Epithelial cell of proximal tubule (primary cell): ENCODE results near the gene TEAD2. TPM values are rescaled to one million over a fixed set of nuclear protein-coding genes. Genes with fewer than 3 reads are reported as not detected.
"Not testable (repeated sequence)": the region's sequence is repeated elsewhere in the genome, so short reads cannot be mapped to it uniquely, and the experiment has no call there.

Experiments used
- DNase-seq: peaks from one replicate; pipeline ENCODE4 v3.0.0-alpha.2; 2011; ENCODE audit warnings: low read depth
- H3K4me3 ChIP-seq: 2 replicates; pipeline ENCODE4 v1.5.1; 2011; ENCODE audit warnings: low read depth, mild to moderate bottlenecking, low read length
- total RNA-seq: library from RNA; depleted of rRNA; stranded (reverse); fragments of >200 nt; gene quantifications from 2 replicates; pipeline ENCODE4 v1.2.3, GENCODE V29; 2015
- TF ChIP-seq, protein P1 (sequence below): conservative IDR thresholded peaks from 2 replicates; pipeline ENCODE4 v1.5.1; 2012; ENCODE audit warnings: low read depth, mild to moderate bottlenecking, low read length

The TEAD2 gene
- total RNA-seq, 1 donor from 2014 or later: 89.5 TPM

DNA sequence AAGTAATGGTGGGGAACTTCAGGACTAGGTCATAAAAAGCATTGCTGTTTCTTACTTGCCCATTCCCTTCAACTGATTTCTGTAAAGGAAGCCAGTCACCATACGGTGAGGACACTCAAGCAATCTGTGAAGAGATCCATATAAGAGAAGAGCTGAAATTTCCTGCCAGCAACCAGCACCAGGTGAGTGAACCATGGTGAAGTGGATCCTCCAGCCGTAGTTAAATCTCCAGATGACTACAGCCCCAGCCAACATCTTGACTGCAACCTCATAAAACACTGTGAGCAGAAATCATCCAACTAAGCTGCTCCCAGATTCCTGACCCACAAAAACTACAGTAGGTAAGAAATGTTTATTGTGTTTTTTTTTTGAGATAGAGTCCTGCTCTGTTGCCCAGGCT lies 33.5 kb downstream of the TEAD2 start:
- DNase-seq: no peak
- no peak overlapping the region for H3K4me3 ChIP-seq
- TF ChIP-seq, protein P1, sequence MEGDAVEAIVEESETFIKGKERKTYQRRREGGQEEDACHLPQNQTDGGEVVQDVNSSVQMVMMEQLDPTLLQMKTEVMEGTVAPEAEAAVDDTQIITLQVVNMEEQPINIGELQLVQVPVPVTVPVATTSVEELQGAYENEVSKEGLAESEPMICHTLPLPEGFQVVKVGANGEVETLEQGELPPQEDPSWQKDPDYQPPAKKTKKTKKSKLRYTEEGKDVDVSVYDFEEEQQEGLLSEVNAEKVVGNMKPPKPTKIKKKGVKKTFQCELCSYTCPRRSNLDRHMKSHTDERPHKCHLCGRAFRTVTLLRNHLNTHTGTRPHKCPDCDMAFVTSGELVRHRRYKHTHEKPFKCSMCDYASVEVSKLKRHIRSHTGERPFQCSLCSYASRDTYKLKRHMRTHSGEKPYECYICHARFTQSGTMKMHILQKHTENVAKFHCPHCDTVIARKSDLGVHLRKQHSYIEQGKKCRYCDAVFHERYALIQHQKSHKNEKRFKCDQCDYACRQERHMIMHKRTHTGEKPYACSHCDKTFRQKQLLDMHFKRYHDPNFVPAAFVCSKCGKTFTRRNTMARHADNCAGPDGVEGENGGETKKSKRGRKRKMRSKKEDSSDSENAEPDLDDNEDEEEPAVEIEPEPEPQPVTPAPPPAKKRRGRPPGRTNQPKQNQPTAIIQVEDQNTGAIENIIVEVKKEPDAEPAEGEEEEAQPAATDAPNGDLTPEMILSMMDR: no peak

DNA sequence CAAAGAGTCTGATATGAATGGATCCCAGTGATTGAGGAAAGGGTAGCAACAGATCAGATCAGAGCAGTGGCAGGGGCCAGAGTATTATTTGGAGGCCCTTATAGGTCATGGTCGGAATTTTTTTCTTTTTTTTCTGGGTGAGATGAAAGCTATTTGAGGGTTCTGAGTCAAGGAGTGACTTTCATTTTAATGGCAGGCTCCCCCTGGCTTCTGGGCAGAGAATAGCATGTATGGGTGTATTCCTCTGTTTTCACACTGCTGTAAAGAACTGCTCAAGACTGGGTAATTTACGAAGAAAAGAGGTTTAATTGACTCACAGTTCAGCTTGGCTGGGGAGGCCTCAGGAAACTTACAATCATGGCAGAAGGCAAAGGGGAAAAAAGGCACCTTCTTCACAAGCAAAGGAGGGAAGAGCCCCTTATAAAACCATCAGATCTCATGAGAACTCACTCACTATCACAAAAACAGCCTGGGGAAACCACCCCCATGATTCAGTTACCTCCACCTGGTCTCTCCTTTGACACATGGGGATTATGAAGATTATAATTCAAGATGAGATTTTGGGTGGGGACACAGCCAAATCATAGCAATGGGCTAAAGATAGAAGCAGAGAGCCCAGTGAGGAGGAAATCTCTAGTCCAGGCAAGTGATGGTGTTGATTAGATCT lies 34.2 kb downstream of the TEAD2 start:
- no peak for DNase-seq
- no peak overlapping the region for H3K4me3 ChIP-seq
- TF ChIP-seq, protein P1: peak; percentile 74

DNA sequence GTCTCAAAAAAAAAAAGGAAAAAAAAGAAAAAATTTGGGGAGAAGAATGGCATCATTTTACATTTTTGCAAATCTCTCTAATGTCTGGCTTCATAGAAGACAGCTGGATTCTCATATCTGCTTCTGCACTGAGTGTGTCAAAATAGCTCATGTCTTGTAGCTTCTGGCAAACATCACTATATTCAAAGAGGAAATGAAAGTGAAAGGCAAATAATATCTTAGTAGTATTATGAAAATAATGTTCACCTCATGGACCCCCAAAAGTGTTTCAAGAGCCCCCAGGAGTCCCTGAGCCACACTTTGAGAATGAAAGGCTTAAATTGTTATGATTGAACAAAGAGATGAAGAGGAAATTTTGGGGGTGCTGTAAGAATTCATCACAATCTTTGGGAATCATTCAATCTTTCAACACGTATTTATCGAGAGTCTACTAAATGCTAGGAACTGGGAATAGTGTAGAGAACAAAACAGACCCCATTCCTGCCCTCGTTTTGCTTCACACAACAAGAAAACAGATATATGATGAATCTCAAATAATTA lies 36.0 kb downstream of the TEAD2 start:
- TF ChIP-seq, protein P1: no peak
- no peak for DNase-seq
- H3K4me3 ChIP-seq: no peak overlapping the region

DNA sequence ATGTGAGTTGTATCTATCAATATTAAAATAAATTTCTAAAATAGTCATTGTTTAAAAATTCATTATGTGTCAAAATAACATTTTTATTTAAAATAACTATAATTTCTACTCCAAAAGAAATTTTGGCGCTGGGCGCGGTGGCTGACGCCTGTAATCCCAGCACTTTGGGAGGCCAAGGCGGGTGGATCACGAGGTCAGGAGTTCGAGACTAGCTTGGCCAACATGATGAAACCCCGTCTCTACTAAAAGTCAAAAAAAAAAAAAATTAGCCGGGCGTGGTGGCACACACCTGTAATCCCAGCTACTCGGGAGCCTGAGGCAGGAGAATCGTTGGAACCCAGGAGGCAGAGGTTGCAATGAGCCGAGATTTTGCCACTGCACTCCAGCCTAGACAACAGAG lies 36.5 kb downstream of the TEAD2 start:
- H3K4me3 ChIP-seq, DNase-seq: not testable (repeated sequence)

- H3K4me3 ChIP-seq: no peak within 1 kb of the TSS
- DNase-seq: no peak
- TF ChIP-seq, protein P1: no peak
Measured at GRCh38 chr19:49324801-49325576, 37.2 kb downstream of the TEAD2 start, which contains the start of gene SLC6A16. Gene SLC6A16 (minus strand): TSS chr19:49325191. CDS start chr19:49311347, 13,844 bp downstream.

DNA sequence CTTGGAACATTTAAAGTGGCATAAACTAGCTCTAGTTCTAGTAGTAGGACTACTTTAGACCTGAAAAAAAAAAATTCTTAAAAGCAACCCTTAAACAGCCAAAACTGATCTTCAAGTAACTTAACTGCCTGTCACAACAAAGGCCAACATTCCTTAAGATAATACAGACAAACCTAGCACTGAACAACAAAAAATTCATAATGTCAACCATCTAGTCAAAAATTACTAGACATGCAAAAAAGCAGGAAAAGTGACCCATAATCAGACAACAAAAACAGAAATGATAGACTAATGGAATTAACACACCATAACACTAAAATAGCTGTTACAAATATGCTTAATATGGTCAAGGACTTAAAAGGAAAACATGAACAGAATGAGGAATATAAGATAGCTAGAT lies 43.9 kb downstream of the TEAD2 start:
- H3K4me3 ChIP-seq: no peak overlapping the region
- TF ChIP-seq, protein P1: no peak
- DNase-seq: no peak

GRCh38 chr19:49316284-49316683 lies 45.9 kb downstream of the TEAD2 start:
- H3K4me3 ChIP-seq: no peak overlapping the region
- TF ChIP-seq, protein P1: no peak
- DNase-seq: no peak
